K562 (cell line): Measurements from ENCODE around the gene PILRA. TPM values are rescaled to one million over a fixed set of nuclear protein-coding genes. Genes with fewer than 3 reads are reported as not detected.

ENCODE experiments used
- CBFA2T3 ChIP-seq: fragments of 450-650 bp; IDR thresholded peaks from 2 replicates; pipeline ENCODE4 v1.6.1; 2017
- CHD2 ChIP-seq: IDR thresholded peaks from 2 replicates; pipeline ENCODE4 v1.6.1; 2011; ENCODE audit warnings: low read depth, low read length
- ETS1 ChIP-seq: conservative IDR thresholded peaks from 2 replicates; pipeline ENCODE4 v1.6.1; 2011; ENCODE audit warnings: low read depth, mild to moderate bottlenecking, low read length; ENCODE audit not compliant: control insufficient read depth
- HEY1 ChIP-seq: fragments of 250-450 bp; sonication (Bioruptor Pico); IDR thresholded peaks from 2 replicates; pipeline ENCODE4 v1.5.0; 2020; ENCODE audit warnings: mild to moderate bottlenecking, moderate library complexity, borderline replicate concordance
- KLF10 ChIP-seq: fragments of 250-450 bp; sonication (Bioruptor Pico); IDR thresholded peaks from 2 replicates; pipeline ENCODE4 v1.6.1; 2021; ENCODE audit warnings: matching md5 sums
- MAX ChIP-seq: sonication (generic); formaldehyde crosslinking; IDR thresholded peaks from 2 replicates; pipeline ENCODE4 v1.9.0; 2022; ENCODE audit warnings: mild to moderate bottlenecking, missing genetic modification reagents
- NKRF ChIP-seq: fragments of 450-650 bp; IDR thresholded peaks from 2 replicates; pipeline ENCODE4 v1.6.1; 2016; ENCODE audit warnings: borderline replicate concordance
- RAD21 ChIP-seq, 2 experiments: fragments of 250-450 bp in 1 of 2; fragments of 450-650 bp in 1 of 2; sonication (Bioruptor Pico) in 1 of 2; formaldehyde crosslinking in 1 of 2; IDR thresholded peaks in 1 of 2; conservative IDR thresholded peaks in 1 of 2; 2 replicates each; pipeline versions ENCODE4 v1.4.0 to v1.8.0; 2020 to 2022; ENCODE audit warnings: mild to moderate bottlenecking in 2 of 2, moderate library complexity in 1 of 2
- SAP30 ChIP-seq: fragments of 200-600 bp; sonication (generic); IDR thresholded peaks from 2 replicates; pipeline ENCODE4 v1.6.1; 2012; ENCODE audit warnings: borderline replicate concordance, low read depth, mild to moderate bottlenecking, moderate library complexity, low read length, control low read depth, inconsistent platforms; ENCODE audit not compliant: insufficient read depth, poor library complexity, severe bottlenecking
- SMC3 ChIP-seq: conservative IDR thresholded peaks from 2 replicates; pipeline ENCODE4 v1.6.1; 2011; ENCODE audit warnings: low read depth, low read length, improper control_type of control experiment; ENCODE audit not compliant: insufficient read depth
- SP1 ChIP-seq: sonication (generic); formaldehyde crosslinking; IDR thresholded peaks from 2 replicates; pipeline ENCODE4 v1.8.1; 2022; ENCODE audit warnings: mild to moderate bottlenecking, missing genetic modification reagents
- STAT5A ChIP-seq: IDR thresholded peaks from 2 replicates; pipeline ENCODE4 v1.6.1; 2012; ENCODE audit warnings: low read length, inconsistent platforms, borderline replicate concordance
- TEAD4 ChIP-seq, 2 experiments: sonication (generic) in 1 of 2; formaldehyde crosslinking in 1 of 2; IDR thresholded peaks; 2 replicates each; pipeline versions ENCODE4 v1.6.1 to v1.8.0; 2012 to 2022; ENCODE audit warnings: borderline replicate concordance in 1 of 2, inconsistent platforms in 1 of 2, low read length in 1 of 2, mild to moderate bottlenecking in 1 of 2, missing genetic modification reagents in 1 of 2
- ZNF274 ChIP-seq: IDR thresholded peaks from 2 replicates; pipeline ENCODE4 v1.6.1; 2011; ENCODE audit warnings: low read depth, mild to moderate bottlenecking, low read length, moderate library complexity, borderline replicate concordance
- ZNF311 ChIP-seq: fragments of 250-450 bp; sonication (Bioruptor Pico); IDR thresholded peaks from 2 replicates; pipeline ENCODE4 v1.4.0; 2020; ENCODE audit warnings: mild to moderate bottlenecking, moderate library complexity
- polyA plus RNA-seq, 8 experiments: library from polyadenylated mRNA; depleted of rRNA in 4 of 8; stranded (reverse) in 5 of 8; unstranded in 3 of 8; fragments of >200 nt; fragmentation: Nextera tagmentation in 2 of 8; fragmentation: Illumina TruSeq in 1 of 8; extraction: Ambion mirVana in 2 of 8; extraction: Trizol in 1 of 8; gene quantifications; 2 replicates each; pipeline versions ENCODE4 v1.2.1 to v1.2.3, GENCODE V29; 2011 to 2014; ENCODE audit warnings: inconsistent platforms in 1 of 8, missing spikeins in 1 of 8
- total RNA-seq, 7 experiments: library from RNA; depleted of rRNA in 6 of 7; stranded (reverse); fragments of >200 nt in 6 of 7; fragmentation: Illumina TruSeq in 2 of 7; extraction: Trizol in 2 of 7; gene quantifications; 2 replicates each; pipeline versions ENCODE4 v1.2.1 to v1.2.3, GENCODE V29; 2011 to 2021; ENCODE audit warnings: low replicate concordance in 1 of 7
- TF ChIP-seq, protein P1 (sequence below), 2 experiments: fragments of 450-650 bp; conservative IDR thresholded peaks; 2 replicates each; pipeline ENCODE4 v1.6.1; 2017; ENCODE audit warnings: mild to moderate bottlenecking in 2 of 2, moderate library complexity in 2 of 2

PILRA gene
- total and polyA plus RNA-seq, 9 of the 15 experiments (the other 6 are each of a cell fraction or from before 2014, with no cell fraction given), result 0.13 to 1.8 (median 0.62) TPM

DNA sequence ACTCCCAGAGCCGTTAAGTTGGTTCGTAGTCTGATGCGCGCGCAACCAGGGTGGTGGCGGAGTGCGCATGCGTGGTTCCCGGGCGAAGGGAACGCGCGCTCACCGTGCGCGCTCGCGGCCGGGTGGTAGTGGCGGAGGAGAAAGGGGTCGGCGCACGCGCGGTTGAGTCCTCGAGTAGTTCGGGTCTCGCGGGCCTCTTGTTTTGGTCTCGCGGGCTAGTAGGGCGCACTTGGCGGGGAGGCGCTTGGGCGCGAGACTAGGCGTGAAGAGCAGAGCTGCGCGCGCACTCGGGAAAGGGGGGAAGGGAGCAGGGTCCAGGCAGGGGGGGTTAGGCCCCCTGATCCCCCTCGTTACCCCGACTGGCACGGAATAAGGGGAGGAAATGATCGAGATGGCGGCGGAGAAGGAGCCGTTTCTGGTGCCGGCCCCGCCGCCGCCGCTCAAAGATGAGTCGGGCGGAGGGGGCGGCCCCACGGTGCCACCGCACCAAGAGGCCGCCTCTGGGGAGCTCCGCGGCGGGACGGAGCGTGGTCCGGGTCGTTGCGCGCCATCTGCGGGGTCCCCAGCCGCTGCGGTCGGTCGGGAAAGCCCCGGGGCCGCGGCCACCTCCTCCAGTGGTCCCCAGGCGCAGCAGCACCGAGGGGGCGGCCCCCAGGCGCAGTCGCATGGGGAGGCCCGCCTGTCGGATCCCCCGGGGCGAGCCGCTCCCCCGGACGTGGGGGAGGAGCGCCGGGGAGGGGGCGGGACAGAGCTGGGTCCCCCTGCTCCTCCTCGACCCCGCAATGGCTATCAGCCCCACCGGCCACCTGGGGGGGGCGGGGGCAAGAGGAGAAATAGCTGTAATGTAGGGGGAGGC, 56.6 kb downstream of the PILRA start, which contains the start of gene MEPCE (continued):
- TF ChIP-seq ZNF311 (CRISPR knock-in tag) (no peak), SP1 (CRISPR knock-in tag) (peak; percentile 27; the same call in 1 of the 2 replicates), RAD21 (CRISPR knock-in tag; conservative IDR thresholded peaks at IDR 0.05 in 1 of 2, IDR thresholded peaks at IDR 0.05 in 1 of 2) (0 out of 4 replicates have a peak, but pooled peaks of 1 of the 2 experiments have one; percentile 14), TEAD4 (IDR thresholded peaks at IDR 0.05; ENCODE audit: low read length) (no peak; the same call in 1 of the 2 replicates), TEAD4 (CRISPR knock-in tag; IDR thresholded peaks at IDR 0.05; ENCODE audit: borderline replicate concordance) (0 out of 2 replicates have a peak, but pooled peaks have one; percentile 40), MAX (peak; percentile 40; the same call in 1 of the 2 replicates), NKRF (no peak), ETS1 (peak; percentile 79; the same call in 1 of the 2 replicates), SAP30 (peak; percentile 41), SMC3 (0 out of 2 replicates have a peak, but pooled peaks have one; percentile 11), HEY1 (CRISPR knock-in tag) (no peak), KLF10 (no peak), ZNF274 (peak; percentile 37; the same call in 1 of the 2 replicates), CHD2 (peak; percentile 91), STAT5A (no peak; the same call in 1 of the 2 replicates), CBFA2T3 (peak; percentile 22; the same call in 1 of the 2 replicates)
- TF ChIP-seq, protein P1, sequence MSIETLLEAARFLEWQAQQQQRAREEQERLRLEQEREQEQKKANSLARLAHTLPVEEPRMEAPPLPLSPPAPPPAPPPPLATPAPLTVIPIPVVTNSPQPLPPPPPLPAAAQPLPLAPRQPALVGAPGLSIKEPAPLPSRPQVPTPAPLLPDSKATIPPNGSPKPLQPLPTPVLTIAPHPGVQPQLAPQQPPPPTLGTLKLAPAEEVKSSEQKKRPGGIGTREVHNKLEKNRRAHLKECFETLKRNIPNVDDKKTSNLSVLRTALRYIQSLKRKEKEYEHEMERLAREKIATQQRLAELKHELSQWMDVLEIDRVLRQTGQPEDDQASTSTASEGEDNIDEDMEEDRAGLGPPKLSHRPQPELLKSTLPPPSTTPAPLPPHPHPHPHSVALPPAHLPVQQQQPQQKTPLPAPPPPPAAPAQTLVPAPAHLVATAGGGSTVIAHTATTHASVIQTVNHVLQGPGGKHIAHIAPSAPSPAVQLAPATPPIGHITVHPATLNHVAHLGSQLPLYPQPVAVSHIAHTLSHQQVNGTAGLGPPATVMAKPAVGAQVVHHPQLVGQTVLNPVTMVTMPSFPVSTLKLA (conservative IDR thresholded peaks at IDR 0.05), result peak; percentile 23 to 69; a peak in 2 of 4 replicates
